Right atrium auricular region (tissue), 2 donors: Measurements from ENCODE around the gene MTG2. TPM values are rescaled to one million over a fixed set of nuclear protein-coding genes. Genes with fewer than 3 reads are reported as not detected.
A peak's percentile ranks its signal among the peaks of the same experiment; 100 is the strongest.

Source experiments
- DNase-seq: peaks from one replicate; pipeline ENCODE4 v3.0.0-alpha.2; 2019; ENCODE audit warnings: low spot score
- H3K27ac ChIP-seq, 2 donors: fragments of 200-600 bp; sonication (generic); 1 replicate in 1 of 2; 2 replicates in 1 of 2; pipeline ENCODE4 v1.5.1; 2016 to 2019
- H3K27me3 ChIP-seq, 2 donors: fragments of 200-600 bp; sonication (generic); one replicate each; pipeline versions ENCODE4 v1.5.1 to v1.6.0; 2017 to 2019
- H3K36me3 ChIP-seq: fragments of 200-600 bp; sonication (generic); one replicate; pipeline ENCODE4 v1.5.1; 2016
- H3K4me1 ChIP-seq, 2 donors: fragments of 200-600 bp; sonication (generic); one replicate each; pipeline versions ENCODE4 v1.5.1 to v1.6.0; 2017 to 2019
- H3K4me3 ChIP-seq, 2 donors: fragments of 200-600 bp; sonication (generic); 1 replicate in 1 of 2; 2 replicates in 1 of 2; pipeline ENCODE4 v1.5.1; 2017 to 2019; ENCODE audit warnings: mild to moderate bottlenecking in 1 of 2, moderate library complexity in 1 of 2
- H3K9me3 ChIP-seq, 2 donors: fragments of 200-600 bp; sonication (generic); one replicate each; pipeline ENCODE4 v1.5.1; 2019
- CTCF ChIP-seq, 2 donors: fragments of 200-600 bp; sonication (generic); IDR thresholded peaks; one replicate each; pipeline ENCODE4 v1.5.1; 2019; ENCODE audit warnings: antibody characterized with exemption in 2 of 2
- total RNA-seq, 2 donors: library from RNA; depleted of rRNA; stranded (reverse); fragments of >200 nt; gene quantifications; one replicate each; pipeline ENCODE4 v1.1.0, GENCODE V29; 2016

MTG2 gene
- total RNA-seq, 2 donors from 2014 or later = 20.7 to 24.1 TPM

GRCh38 chr20:62186887-62187866 is 4.3 kb downstream of the MTG2 start:
- peak overlapping the region in 1 of 2 donors; percentile 48 for H3K27ac ChIP-seq
- no peaks in the 10 kb centered on the region for H3K9me3 ChIP-seq

GRCh38 chr20:62190639-62191411 is 8.0 kb downstream of the MTG2 start:
- peaks cover 24% of the 10 kb centered on the region for H3K36me3 ChIP-seq
- H3K4me3 ChIP-seq = no peak overlapping the region
- DNase-seq = no peak
- H3K27me3 ChIP-seq = no peaks in the 10 kb centered on the region
- H3K4me1 ChIP-seq = peaks cover 0 to 21% of the 10 kb centered on the region in 2 donors
- H3K9me3 ChIP-seq = no peaks in the 10 kb centered on the region
- H3K27ac ChIP-seq = no peak overlapping the region
- TF ChIP-seq CTCF (IDR thresholded peaks at IDR 0.05) = no peak

More at GRCh38 chr20:62186887-62187866, 4.3 kb downstream of the MTG2 start:
- no peak for DNase-seq
- TF ChIP-seq CTCF (IDR thresholded peaks at IDR 0.05) = no peak
- Histone ChIP-seq H3K36me3 (peaks cover 10% of the 10 kb centered on the region), H3K4me3 (no peak overlapping the region), H3K4me1 (peaks cover 0 to 32% of the 10 kb centered on the region in 2 donors), H3K27me3 (no peaks in the 10 kb centered on the region)

- Histone ChIP-seq H3K36me3 (peaks cover 24% of the 10 kb centered on the region), H3K9me3 (no peaks in the 10 kb centered on the region), H3K4me1 (peaks cover 0 to 17% of the 10 kb centered on the region in 2 donors), H3K27ac (no peak overlapping the region), H3K4me3 (no peak overlapping the region), H3K27me3 (no peaks in the 10 kb centered on the region)
- no peak for DNase-seq
- TF ChIP-seq CTCF (IDR thresholded peaks at IDR 0.05) = no peak
These were observed 9.1 kb downstream of the MTG2 start for GRCh38 chr20:62191781-62192559.

GRCh38 chr20:62192635-62193034 is 9.8 kb downstream of the MTG2 start:
- no peak for TF ChIP-seq CTCF (IDR thresholded peaks at IDR 0.05)
- Histone ChIP-seq H3K4me3 (no peak overlapping the region), H3K9me3 (no peaks in the 10 kb centered on the region), H3K27ac (no peak overlapping the region), H3K4me1 (peaks cover 0 to 11% of the 10 kb centered on the region in 2 donors), H3K27me3 (no peaks in the 10 kb centered on the region), H3K36me3 (peaks cover 30% of the 10 kb centered on the region)
- no peak for DNase-seq
